ENCODE data around the gene GRB7. TPM values are rescaled to one million over a fixed set of nuclear protein-coding genes. Genes with fewer than 3 reads are reported as not detected.
"Not testable (repeated sequence)": the region's sequence is repeated elsewhere in the genome, so short reads cannot be mapped to it uniquely, and the experiment has no call there.

The GRB7 gene
- not detected for polyA plus RNA-seq

- Mint-ChIP-seq H3K4me3 (peak within 1 kb of the TSS; percentile 52 to 90 (median 74)), H3K9me3 (no peaks in the 10 kb centered on the region), H3K36me3 (peaks cover 4% of the 10 kb centered on the region), H3K27ac (no peak within 1 kb of the TSS), H3K27me3 (peaks cover 16% of the 10 kb centered on the region), H3K4me1 (peaks cover 5 to 16% (median 11%) of the 10 kb centered on the region in 3 donors)
These were observed at the start of gene GRB7 for GRCh38 chr17:39737760-39738567. TSS of gene GRB7 (plus strand) at chr17:39737938. CDS start at chr17:39742302, 4,364 bp downstream.

- Mint-ChIP-seq H3K27me3 (no peaks in the 10 kb centered on the region), H3K9me3 (no peaks in the 10 kb centered on the region)
These were observed 49.3 kb upstream of the GRB7 start for GRCh38 chr17:39688475-39688835.

GRCh38 chr17:39688945-39689344, 48.8 kb upstream of the GRB7 start:
- Mint-ChIP-seq H3K4me1 (peaks cover 10 to 19% (median 16%) of the 10 kb centered on the region in 3 donors), H3K4me3 (peak overlapping the region; percentile 23 to 99 (median 82)), H3K9me3 (no peaks in the 10 kb centered on the region), H3K27me3 (no peaks in the 10 kb centered on the region), H3K36me3 (peaks cover 7% of the 10 kb centered on the region), H3K27ac (peak overlapping the region; percentile 82 to 96 (median 95))

More at GRCh38 chr17:39688475-39688835, 49.3 kb upstream of the GRB7 start:
- Mint-ChIP-seq H3K27ac (peak overlapping the region; percentile 82 to 96 (median 95)), H3K36me3 (peaks cover 7% of the 10 kb centered on the region), H3K4me3 (peak overlapping the region; percentile 95 to 100 (median 99)), H3K4me1 (peaks cover 10 to 19% (median 16%) of the 10 kb centered on the region in 3 donors)

GRCh38 chr17:39694593-39694992, 43.1 kb upstream of the GRB7 start:
- Mint-ChIP-seq H3K27me3 (peaks cover 16% of the 10 kb centered on the region), H3K4me1 (peaks cover 0 to 3% (median 2%) of the 10 kb centered on the region in 3 donors), H3K9me3 (peaks cover 0 to 2% (median 0%) of the 10 kb centered on the region in 3 donors), H3K27ac (no peak overlapping the region), H3K36me3 (peaks cover 4% of the 10 kb centered on the region), H3K4me3 (no peak overlapping the region)

- peaks cover 0 to 2% (median 0%) of the 10 kb centered on the region in 3 donors for H3K9me3 Mint-ChIP-seq
- H3K27me3 Mint-ChIP-seq: peaks cover 19% of the 10 kb centered on the region
- H3K4me3 Mint-ChIP-seq: no peak overlapping the region
- H3K4me1 Mint-ChIP-seq: peaks cover 0 to 5% (median 2%) of the 10 kb centered on the region in 3 donors
- H3K27ac Mint-ChIP-seq: no peak overlapping the region
- peaks cover 4% of the 10 kb centered on the region for H3K36me3 Mint-ChIP-seq
These were observed 42.7 kb upstream of the GRB7 start for GRCh38 chr17:39695089-39695474.

GRCh38 chr17:39696731-39697130, 41.0 kb upstream of the GRB7 start:
- Mint-ChIP-seq H3K4me1 (peaks cover 0 to 5% (median 3%) of the 10 kb centered on the region in 3 donors), H3K9me3 (peaks cover 0 to 2% (median 0%) of the 10 kb centered on the region in 3 donors), H3K27ac (no peak overlapping the region), H3K27me3 (peaks cover 30% of the 10 kb centered on the region), H3K4me3 (no peak overlapping the region), H3K36me3 (peaks cover 4% of the 10 kb centered on the region)

- Mint-ChIP-seq H3K36me3 (peaks cover 3% of the 10 kb centered on the region), H3K27me3 (peaks cover 34% of the 10 kb centered on the region), H3K4me1 (peaks cover 0 to 5% (median 3%) of the 10 kb centered on the region in 3 donors), H3K4me3 (no peak overlapping the region), H3K27ac (no peak overlapping the region), H3K9me3 (peaks cover 0 to 2% (median 0%) of the 10 kb centered on the region in 3 donors)
These were observed 39.8 kb upstream of the GRB7 start for GRCh38 chr17:39697961-39698360.

- H3K27me3 Mint-ChIP-seq: peaks cover 34% of the 10 kb centered on the region
- peaks cover 1 to 12% (median 5%) of the 10 kb centered on the region in 3 donors for H3K4me1 Mint-ChIP-seq
- not testable (repeated sequence) for H3K36me3 Mint-ChIP-seq, H3K9me3 Mint-ChIP-seq
- peak overlapping the region in 2 of 4 donors; percentile 37 to 76 for H3K4me3 Mint-ChIP-seq
- peak overlapping the region in 1 of 3 donors; percentile 14 for H3K27ac Mint-ChIP-seq
These were observed 38.5 kb upstream of the GRB7 start for GRCh38 chr17:39699157-39699817.

GRCh38 chr17:39699818-39700147, 38.0 kb upstream of the GRB7 start, which contains the start of gene ERBB2:
TSS of gene ERBB2 (plus strand) at chr17:39700064. CDS start at chr17:39700239, 175 bp downstream.
- Mint-ChIP-seq H3K36me3 (peaks cover 1% of the 10 kb centered on the region), H3K27ac (peak within 1 kb of the TSS in 1 of 3 donors; percentile 14), H3K9me3 (peaks cover 0 to 2% (median 0%) of the 10 kb centered on the region in 3 donors), H3K4me3 (peak within 1 kb of the TSS in 2 of 4 donors; percentile 66 to 76), H3K27me3 (peaks cover 34% of the 10 kb centered on the region), H3K4me1 (peaks cover 3 to 12% (median 5%) of the 10 kb centered on the region in 3 donors)

- Mint-ChIP-seq H3K4me1 (peaks cover 3 to 12% (median 5%) of the 10 kb centered on the region in 3 donors), H3K27ac (peak overlapping the region in 1 of 3 donors; percentile 14), H3K4me3 (peak overlapping the region in 1 of 4 donors; percentile 66), H3K9me3 (peaks cover 0 to 2% (median 0%) of the 10 kb centered on the region in 3 donors), H3K36me3 (peaks cover 1% of the 10 kb centered on the region), H3K27me3 (peaks cover 34% of the 10 kb centered on the region)
These were observed 37.4 kb upstream of the GRB7 start for GRCh38 chr17:39700148-39700987.

GRCh38 chr17:39701012-39701783, 36.5 kb upstream of the GRB7 start:
- Mint-ChIP-seq H3K4me3 (peak overlapping the region in 2 of 4 donors; percentile 44 to 66), H3K4me1 (peaks cover 3 to 12% (median 5%) of the 10 kb centered on the region in 3 donors), H3K9me3 (peaks cover 0 to 2% (median 0%) of the 10 kb centered on the region in 3 donors), H3K36me3 (peaks cover 1% of the 10 kb centered on the region), H3K27me3 (peaks cover 34% of the 10 kb centered on the region), H3K27ac (peak overlapping the region in 1 of 3 donors; percentile 20)

GRCh38 chr17:39701784-39702422, 35.8 kb upstream of the GRB7 start:
- peaks cover 34% of the 10 kb centered on the region for H3K27me3 Mint-ChIP-seq
- peaks cover 4 to 14% (median 6%) of the 10 kb centered on the region in 3 donors for H3K4me1 Mint-ChIP-seq
- H3K4me3 Mint-ChIP-seq: peak overlapping the region in 1 of 4 donors; percentile 44
- H3K27ac Mint-ChIP-seq: no peak overlapping the region
- peaks cover 0 to 2% (median 0%) of the 10 kb centered on the region in 3 donors for H3K9me3 Mint-ChIP-seq
- peaks cover 1% of the 10 kb centered on the region for H3K36me3 Mint-ChIP-seq
